Activated CD8-positive, alpha-beta memory T cell treated with anti-CD3 and anti-CD28 coated beads, Interleukin-2, amount 50 U/mL, for 1 hour (primary cell): ENCODE data around the gene FAM209B.
"Not testable (repeated sequence)": the region's sequence is repeated elsewhere in the genome, so short reads cannot be mapped to it uniquely, and the experiment has no call there.

Source experiments
- DNase-seq: peaks from one replicate; pipeline ENCODE4 v3.0.0-alpha.2; 2020; ENCODE audit errors: extremely low read depth

FAM209B gene

GRCh38 chr20:56540415-56540814, 7.4 kb downstream of the FAM209B start:
- DNase-seq = no peak

DNA sequence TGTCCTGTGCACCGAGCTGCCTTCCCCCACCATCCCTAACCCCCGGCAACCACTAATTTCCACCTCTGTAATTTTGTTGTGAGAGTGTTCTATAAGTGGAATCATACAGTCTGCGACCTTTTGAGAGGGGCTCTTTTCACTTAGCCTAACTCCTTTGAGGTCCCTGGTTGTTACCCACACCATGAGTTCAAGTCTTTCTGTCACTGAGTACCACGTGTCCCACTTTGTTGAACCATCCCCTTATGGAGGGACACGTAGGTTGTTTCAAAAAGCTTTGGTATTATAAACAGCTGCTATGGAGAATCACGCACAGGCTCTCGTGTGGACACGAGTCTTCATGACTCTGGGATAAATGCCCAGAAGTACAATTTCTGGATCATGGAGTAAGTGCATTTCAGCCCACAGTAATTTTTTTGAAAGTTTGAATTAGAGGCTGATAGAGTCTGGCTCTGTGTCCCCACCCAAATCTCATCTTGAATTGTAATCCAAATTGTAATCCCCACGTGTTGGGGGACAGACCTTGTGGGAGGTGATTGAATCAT, 9.5 kb downstream of the FAM209B start:
- DNase-seq = no peak

GRCh38 chr20:56551571-56551970, 18.5 kb downstream of the FAM209B start:
- DNase-seq = no peak

GRCh38 chr20:56552911-56553629, 20.0 kb downstream of the FAM209B start:
- DNase-seq = no peak

DNA sequence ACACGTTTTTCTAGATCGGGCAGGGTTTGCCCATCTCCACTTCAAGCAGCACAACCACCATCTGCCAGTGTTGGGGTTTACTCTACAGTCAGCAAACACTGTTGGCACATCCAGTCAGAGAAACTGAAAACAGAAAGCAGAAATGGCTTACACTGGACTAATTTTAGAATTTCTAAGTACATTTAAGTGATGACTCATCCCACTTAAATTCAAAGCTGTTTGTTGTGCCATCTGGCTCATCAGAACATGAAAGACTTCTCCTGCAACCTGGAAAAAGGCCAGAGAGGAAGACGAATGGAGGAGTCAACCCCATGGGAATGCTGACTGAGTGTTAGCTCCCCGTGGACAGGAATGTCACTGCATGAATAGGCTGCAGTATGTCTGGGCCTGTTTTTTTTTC, 21.8 kb downstream of the FAM209B start:
- DNase-seq = no peak

DNA sequence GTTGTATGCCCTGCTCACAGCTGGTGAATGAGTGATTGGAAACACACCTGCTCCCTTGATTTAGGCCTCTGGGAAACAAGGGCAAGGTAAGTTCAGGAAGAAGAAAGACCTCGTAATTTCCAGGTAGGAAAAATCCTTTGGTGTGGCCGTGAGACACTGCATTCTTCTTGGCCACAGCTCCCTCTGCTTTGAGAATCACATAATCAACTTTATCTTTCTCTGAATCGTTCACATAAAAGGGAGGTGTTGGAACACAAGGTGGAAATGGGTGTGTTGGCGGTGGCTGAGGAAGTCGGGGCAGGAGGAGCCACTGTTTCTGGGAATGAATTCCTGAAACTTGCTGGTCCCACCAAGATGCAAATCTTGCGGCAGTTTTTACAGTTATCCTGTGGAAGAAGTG, 25.9 kb downstream of the FAM209B start:
- DNase-seq = no peak

DNA sequence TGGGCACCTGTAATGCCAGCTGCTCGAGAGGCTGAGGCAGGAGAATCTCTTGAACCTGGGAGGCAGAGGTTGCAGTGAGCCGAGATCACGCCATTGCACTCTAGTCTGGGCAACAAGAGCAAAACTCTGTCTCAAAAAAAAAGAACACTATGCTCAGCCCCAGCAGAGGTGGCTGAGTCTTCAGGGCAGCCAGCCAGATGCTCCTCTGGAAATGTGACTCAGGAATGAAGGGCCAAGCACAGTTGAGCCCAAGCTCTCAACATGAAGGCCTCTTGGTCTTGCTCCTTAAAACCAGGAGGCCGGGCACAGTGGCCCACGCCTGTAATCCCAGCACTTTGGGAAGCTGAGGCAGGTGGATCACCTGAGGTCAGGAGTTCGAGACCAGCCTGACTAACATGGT, 31.5 kb downstream of the FAM209B start:
- not testable (repeated sequence) for DNase-seq

DNA sequence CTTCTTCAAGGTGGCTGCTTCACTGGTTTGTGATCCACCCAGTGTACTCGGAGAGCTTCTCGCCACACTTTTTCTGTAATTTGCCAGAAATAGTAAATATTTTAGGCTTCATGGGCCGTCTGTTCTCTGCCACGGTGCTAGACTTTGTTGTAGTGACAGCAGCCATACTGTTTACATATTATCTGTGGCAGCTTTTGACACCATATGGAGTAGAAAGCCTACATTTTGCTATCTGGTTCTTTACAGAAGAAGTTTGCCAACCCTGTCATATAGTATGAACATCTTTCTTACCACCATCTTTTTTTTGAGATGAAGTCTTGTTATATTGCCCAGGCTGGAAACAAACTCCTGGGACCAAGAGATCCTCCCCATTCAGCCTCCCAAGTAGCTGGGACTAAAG, 32.5 kb downstream of the FAM209B start:
- DNase-seq = no peak

GRCh38 chr20:56566621-56567020, 33.6 kb downstream of the FAM209B start:
- no peak for DNase-seq

- no peak for DNase-seq
These were observed 37.8 kb downstream of the FAM209B start for GRCh38 chr20:56570832-56571231.

GRCh38 chr20:56572172-56572571, 39.1 kb downstream of the FAM209B start:
- DNase-seq = no peak

GRCh38 chr20:56573986-56574385, 40.9 kb downstream of the FAM209B start:
- no peak for DNase-seq

DNA sequence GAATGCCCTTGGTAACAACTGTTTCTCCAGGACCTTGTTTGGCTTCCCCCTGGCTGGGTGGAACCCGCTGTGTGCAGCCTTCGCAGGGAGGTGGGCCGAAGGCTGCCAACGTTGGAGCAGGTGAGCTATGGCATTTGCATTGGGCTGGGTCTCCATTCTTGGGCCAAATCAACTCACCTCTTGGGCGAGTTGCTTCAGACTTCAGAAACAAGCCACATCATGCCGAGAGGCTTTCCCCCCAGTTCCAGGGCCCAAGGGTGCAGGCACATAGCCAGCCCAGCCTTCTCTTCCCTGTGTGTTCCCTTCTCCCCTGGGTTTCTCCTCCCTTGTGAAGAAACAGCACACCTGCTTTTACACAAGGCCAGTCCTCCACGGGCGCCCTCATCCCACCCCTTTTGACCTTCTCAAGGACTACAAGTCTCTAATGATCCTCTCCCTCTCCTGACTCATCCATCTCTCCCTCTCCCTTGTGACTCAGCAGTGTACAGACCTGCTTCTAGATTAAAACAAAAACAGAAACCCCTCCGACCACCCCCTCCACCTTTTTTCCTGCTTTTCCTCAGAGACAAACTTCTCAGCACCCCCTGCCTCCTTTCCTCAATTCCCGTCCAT, 41.6 kb downstream of the FAM209B start:
- DNase-seq = no peak

GRCh38 chr20:56575157-56575556, 42.1 kb downstream of the FAM209B start:
- DNase-seq = no peak

GRCh38 chr20:56575961-56576360, 42.9 kb downstream of the FAM209B start:
- no peak for DNase-seq

GRCh38 chr20:56579301-56579710, 46.3 kb downstream of the FAM209B start:
- no peak for DNase-seq

DNA sequence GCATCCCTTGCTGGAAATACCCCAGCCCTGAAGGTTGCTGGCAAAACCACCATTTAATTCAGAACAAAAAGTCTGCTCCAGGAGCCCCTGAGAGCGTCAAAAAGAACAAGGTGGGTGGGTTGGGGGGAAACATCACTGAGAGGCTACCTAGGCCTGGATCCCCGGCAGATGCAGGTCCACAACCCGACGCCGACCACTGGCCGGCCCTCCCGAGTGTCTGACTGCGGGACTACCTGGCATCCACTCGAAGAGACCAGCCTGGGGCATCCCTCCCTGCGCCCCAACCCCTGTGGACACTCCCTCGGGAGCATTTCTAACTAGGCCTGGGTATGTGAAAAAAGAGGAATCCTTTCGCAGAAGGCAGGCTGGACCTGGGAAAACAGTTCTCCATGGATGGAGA, 47.2 kb downstream of the FAM209B start:
- DNase-seq = no peak

- no peak for DNase-seq
These were observed 48.7 kb downstream of the FAM209B start for GRCh38 chr20:56581701-56582100.

GRCh38 chr20:56582542-56582941, 49.5 kb downstream of the FAM209B start:
- no peak for DNase-seq

GRCh38 chr20:56584916-56585315, 51.9 kb downstream of the FAM209B start:
- no peak for DNase-seq
